Ishikawa (cell line): ENCODE data around the gene MYO3A.

ENCODE experiments used
- CEBPB ChIP-seq: IDR thresholded peaks from 2 replicates; pipeline ENCODE4 v1.6.1; 2012
- CREB1 ChIP-seq: IDR thresholded peaks from 2 replicates; pipeline ENCODE4 v1.6.1; 2012; ENCODE audit warnings: low read depth
- EGR1 ChIP-seq: IDR thresholded peaks from 2 replicates; pipeline ENCODE4 v1.6.1; 2012
- EP300 ChIP-seq: IDR thresholded peaks from 2 replicates; pipeline ENCODE4 v1.6.1; 2012; ENCODE audit warnings: borderline replicate concordance
- FOXM1 ChIP-seq: IDR thresholded peaks from 2 replicates; pipeline ENCODE4 v1.6.1; 2012; ENCODE audit warnings: low read depth, borderline replicate concordance
- NFIC ChIP-seq: IDR thresholded peaks from 2 replicates; pipeline ENCODE4 v1.6.1; 2012
- RAD21 ChIP-seq: IDR thresholded peaks from 2 replicates; pipeline ENCODE4 v1.6.1; 2012; ENCODE audit warnings: low read depth
- REST ChIP-seq: IDR thresholded peaks from 2 replicates; pipeline ENCODE4 v1.6.1; 2012; ENCODE audit warnings: low read depth, mild to moderate bottlenecking
- TAF1 ChIP-seq: IDR thresholded peaks from 2 replicates; pipeline ENCODE4 v1.6.1; 2012; ENCODE audit warnings: low read depth, mild to moderate bottlenecking
- TCF12 ChIP-seq: IDR thresholded peaks from 2 replicates; pipeline ENCODE4 v1.6.1; 2012; ENCODE audit warnings: low read depth
- TEAD4 ChIP-seq: IDR thresholded peaks from 2 replicates; pipeline ENCODE4 v1.6.1; 2012
- YY1 ChIP-seq: IDR thresholded peaks from 2 replicates; pipeline ENCODE4 v1.6.1; 2012; ENCODE audit warnings: low read depth
- ZBTB7A ChIP-seq: IDR thresholded peaks from 2 replicates; pipeline ENCODE4 v1.6.1; 2012; ENCODE audit warnings: low read depth
- TF ChIP-seq, protein P1 (sequence below): IDR thresholded peaks from 2 replicates; pipeline ENCODE4 v1.6.1; 2012
- TF ChIP-seq, protein P2 (sequence below): IDR thresholded peaks from 2 replicates; pipeline ENCODE4 v1.6.1; 2012

Gene MYO3A

GRCh38 chr10:26213157-26213800, 279.2 kb downstream of the MYO3A start:
- TF ChIP-seq EP300 (no peak), EGR1 (no peak), RAD21 (no peak), CEBPB (no peak), YY1 (no peak), ZBTB7A (no peak), CREB1 (no peak), REST (no peak), NFIC (no peak), FOXM1 (no peak), TAF1 (no peak), TEAD4 (no peak), TCF12 (no peak)
- TF ChIP-seq, protein P1, sequence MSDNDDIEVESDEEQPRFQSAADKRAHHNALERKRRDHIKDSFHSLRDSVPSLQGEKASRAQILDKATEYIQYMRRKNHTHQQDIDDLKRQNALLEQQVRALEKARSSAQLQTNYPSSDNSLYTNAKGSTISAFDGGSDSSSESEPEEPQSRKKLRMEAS: no peak
- TF ChIP-seq, protein P2, sequence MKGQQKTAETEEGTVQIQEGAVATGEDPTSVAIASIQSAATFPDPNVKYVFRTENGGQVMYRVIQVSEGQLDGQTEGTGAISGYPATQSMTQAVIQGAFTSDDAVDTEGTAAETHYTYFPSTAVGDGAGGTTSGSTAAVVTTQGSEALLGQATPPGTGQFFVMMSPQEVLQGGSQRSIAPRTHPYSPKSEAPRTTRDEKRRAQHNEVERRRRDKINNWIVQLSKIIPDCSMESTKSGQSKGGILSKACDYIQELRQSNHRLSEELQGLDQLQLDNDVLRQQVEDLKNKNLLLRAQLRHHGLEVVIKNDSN: no peak

DNA sequence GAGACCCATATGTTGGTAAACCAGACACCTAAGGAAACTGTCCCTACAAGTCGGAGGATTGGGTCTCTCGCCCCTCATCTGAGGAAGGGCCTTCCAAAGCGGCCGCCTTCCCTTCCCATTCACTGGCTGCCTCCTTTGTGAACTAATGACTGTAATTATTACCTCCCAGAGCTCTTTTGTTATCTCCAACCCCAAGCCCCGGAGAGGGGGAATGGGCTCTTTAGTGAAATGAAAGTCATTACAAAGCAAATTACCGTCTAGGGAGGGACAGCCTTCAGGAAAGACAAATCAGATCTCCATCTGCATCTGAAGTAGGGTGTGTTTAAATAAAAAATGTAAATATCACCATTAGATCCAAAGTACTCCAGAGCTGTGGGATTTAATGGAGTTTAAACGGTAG, 280.0 kb downstream of the MYO3A start:
- TF ChIP-seq NFIC (no peak), FOXM1 (no peak), TAF1 (no peak), YY1 (no peak), EGR1 (no peak), TEAD4 (no peak), ZBTB7A (no peak), TCF12 (no peak), EP300 (no peak), RAD21 (no peak)
- TF ChIP-seq, protein P1: no peak
- TF ChIP-seq, protein P2: no peak

DNA sequence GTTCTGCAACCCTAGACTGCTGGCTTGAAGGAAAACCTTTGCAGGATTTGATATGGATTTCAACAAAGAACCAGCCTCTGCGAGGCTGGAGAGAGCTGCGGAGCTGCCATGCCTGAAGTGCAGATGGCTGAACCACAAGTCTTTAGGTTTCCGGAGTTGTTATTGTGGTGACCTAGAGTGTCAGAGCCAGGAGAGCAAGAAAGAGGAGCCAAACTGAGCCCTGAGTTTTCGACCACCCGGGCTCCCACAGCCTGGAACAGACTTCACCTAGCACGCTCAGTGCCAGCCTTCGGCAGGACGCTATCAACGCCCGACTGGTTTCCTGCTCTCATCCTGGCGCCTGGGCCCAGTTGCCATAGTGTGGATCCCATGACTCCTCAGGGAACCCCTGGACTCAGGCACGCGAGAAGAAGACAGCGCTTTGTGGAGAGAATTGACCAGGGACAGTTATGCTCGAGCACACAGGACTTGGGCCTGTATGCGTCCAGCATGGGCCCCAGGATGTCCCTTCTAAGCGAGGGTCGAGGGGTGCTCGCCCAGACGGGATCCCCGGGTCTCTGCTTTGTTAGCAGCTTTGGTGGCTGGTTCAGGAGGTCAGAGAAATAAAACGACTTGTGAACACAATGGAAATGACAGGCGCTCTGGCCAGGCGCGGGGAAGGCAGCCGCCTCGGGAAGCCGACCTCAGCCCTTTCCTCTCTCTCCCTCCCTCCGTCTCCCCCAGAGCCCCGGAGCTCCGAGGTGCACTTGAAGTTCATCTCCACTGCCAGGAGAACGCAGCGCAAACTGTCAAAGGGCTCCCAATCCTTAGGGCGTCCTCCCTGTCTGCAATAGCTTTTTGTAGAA, 280.7 kb downstream of the MYO3A start:
- TF ChIP-seq, protein P2: no peak
- TF ChIP-seq CEBPB: no peak
- TF ChIP-seq CREB1: no peak
- TF ChIP-seq EGR1: no peak
- TF ChIP-seq EP300: no peak
- no peak for TF ChIP-seq TEAD4
- TF ChIP-seq, protein P1: no peak
- no peak for TF ChIP-seq RAD21
- TF ChIP-seq REST: no peak
- TF ChIP-seq FOXM1: no peak
- TF ChIP-seq TAF1: no peak
- TF ChIP-seq ZBTB7A: no peak
- no peak for TF ChIP-seq TCF12
- TF ChIP-seq YY1: no peak
- TF ChIP-seq NFIC: no peak

DNA sequence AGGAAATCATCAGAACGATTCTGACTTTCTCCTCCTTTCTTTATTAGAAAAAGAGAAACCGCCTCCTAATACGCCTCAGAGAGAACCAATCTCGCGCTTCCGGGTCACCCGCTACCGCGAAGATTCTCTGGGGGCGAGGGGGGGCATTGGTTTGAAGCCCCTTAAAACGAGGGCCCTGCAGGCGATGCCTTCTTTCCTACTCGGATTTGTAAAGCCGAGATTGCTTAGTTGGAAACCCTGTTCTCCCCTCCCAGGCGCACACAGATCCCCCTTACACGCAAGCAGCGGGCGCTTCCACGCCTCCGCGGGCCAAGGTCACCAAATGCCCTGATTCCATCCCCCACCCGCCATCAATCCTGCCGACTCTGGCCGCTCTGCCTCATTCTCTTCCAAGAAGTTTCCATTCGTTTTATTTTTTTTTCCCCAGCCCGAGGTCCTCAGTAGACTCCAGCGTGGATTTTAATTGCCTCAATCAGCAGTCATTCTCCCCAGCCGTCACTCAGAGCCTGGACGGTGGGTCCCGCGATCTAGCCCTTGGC, 281.4 kb downstream of the MYO3A start:
- TF ChIP-seq CEBPB: no peak
- TF ChIP-seq RAD21: no peak
- TF ChIP-seq TAF1: no peak
- no peak for TF ChIP-seq TCF12
- TF ChIP-seq CREB1: no peak
- TF ChIP-seq, protein P2: no peak
